Smooth muscle cell (in vitro differentiated cells): ENCODE data around the gene TESK1. TPM values are rescaled to one million over a fixed set of nuclear protein-coding genes. Genes with fewer than 3 reads are reported as not detected.

Experiments used
- DNase-seq: peaks from one replicate; lab custom pipeline; 2025; ENCODE audit not compliant: unreplicated experiment; lab: John Stamatoyannopoulos, UW
- H2AFZ ChIP-seq: fragments of 200-600 bp; sonication (generic); 2 replicates; pipeline ENCODE4 v1.6.0; 2016; ENCODE audit warnings: antibody characterized with exemption, low read depth, mild to moderate bottlenecking
- H3F3A ChIP-seq: fragments of 200-600 bp; sonication (generic); 2 replicates; pipeline ENCODE4 v1.6.0; 2017; ENCODE audit warnings: antibody characterized with exemption, low read depth
- H3K27ac ChIP-seq: fragments of 200-600 bp; sonication (generic); 2 replicates; pipeline ENCODE4 v1.5.1; 2016; ENCODE audit warnings: low read depth, mild to moderate bottlenecking
- H3K27me3 ChIP-seq: fragments of 200-600 bp; sonication (generic); 2 replicates; pipeline ENCODE4 v1.6.1; 2016; ENCODE audit warnings: low read depth, mild to moderate bottlenecking
- H3K36me3 ChIP-seq: fragments of 200-600 bp; sonication (generic); 2 replicates; pipeline ENCODE4 v1.5.1; 2016; ENCODE audit warnings: low read depth
- H3K4me1 ChIP-seq: fragments of 200-600 bp; sonication (generic); 2 replicates; pipeline ENCODE4 v1.5.1; 2016; ENCODE audit warnings: low read depth
- H3K4me2 ChIP-seq: fragments of 200-600 bp; sonication (generic); 2 replicates; pipeline ENCODE4 v1.6.0; 2016; ENCODE audit warnings: mild to moderate bottlenecking
- H3K4me3 ChIP-seq: fragments of 200-600 bp; sonication (generic); 2 replicates; pipeline ENCODE4 v1.5.1; 2016; ENCODE audit warnings: mild to moderate bottlenecking
- H3K79me2 ChIP-seq: fragments of 200-600 bp; sonication (generic); 2 replicates; pipeline ENCODE4 v1.6.0; 2016; ENCODE audit warnings: low read depth, mild to moderate bottlenecking
- H3K9ac ChIP-seq: fragments of 200-600 bp; sonication (generic); 2 replicates; pipeline ENCODE4 v1.6.0; 2016; ENCODE audit warnings: low read depth
- H3K9me3 ChIP-seq: fragments of 200-600 bp; sonication (generic); replicated peaks from 2 replicates; pipeline ENCODE4 v1.5.1; 2016; ENCODE audit warnings: low read depth
- H4K20me1 ChIP-seq: fragments of 200-600 bp; sonication (generic); 2 replicates; pipeline ENCODE4 v1.6.0; 2016; ENCODE audit warnings: low read depth
- WGBS: methylation state at CpG from one replicate; pipeline ENCODE4 v1.1.7; 2016; ENCODE audit warnings: low lambda C conversion rate; 5-methylcytosine and 5-hydroxymethylcytosine counted together
- microRNA-seq: library from miRNA; unstranded; fragments of <30 nt; microRNA quantifications from one replicate; pipeline ENCODE4, GENCODE V29; 2016; ENCODE audit warnings: borderline number of aligned reads
- polyA plus RNA-seq: library from polyadenylated mRNA; unstranded; fragments of >200 nt; fragmentation: Nextera tagmentation; extraction: Ambion mirVana; gene quantifications from 2 replicates; pipeline ENCODE4 v1.2.1, GENCODE V29; 2016
- small RNA-seq: library from RNA; depleted of rRNA; stranded (forward); fragments of <200 nt; gene quantifications from one replicate; pipeline ENCODE3, GENCODE V24; 2014
- total RNA-seq: library from RNA; depleted of rRNA; stranded (reverse); fragments of >200 nt; gene quantifications from 2 replicates; pipeline ENCODE4 v1.2.3, GENCODE V29; 2014
- TF ChIP-seq, protein P1 (sequence below): fragments of 200-600 bp; sonication (generic); IDR thresholded peaks from 2 replicates; pipeline ENCODE4 v1.5.1; 2017; ENCODE audit warnings: borderline replicate concordance, mild to moderate bottlenecking, antibody characterized with exemption; ENCODE audit not compliant: insufficient read depth, poor library complexity, severe bottlenecking

TESK1 gene
- total and polyA plus RNA-seq, 2 experiments from 2014 or later: 14.2 to 19.4 TPM

DNA sequence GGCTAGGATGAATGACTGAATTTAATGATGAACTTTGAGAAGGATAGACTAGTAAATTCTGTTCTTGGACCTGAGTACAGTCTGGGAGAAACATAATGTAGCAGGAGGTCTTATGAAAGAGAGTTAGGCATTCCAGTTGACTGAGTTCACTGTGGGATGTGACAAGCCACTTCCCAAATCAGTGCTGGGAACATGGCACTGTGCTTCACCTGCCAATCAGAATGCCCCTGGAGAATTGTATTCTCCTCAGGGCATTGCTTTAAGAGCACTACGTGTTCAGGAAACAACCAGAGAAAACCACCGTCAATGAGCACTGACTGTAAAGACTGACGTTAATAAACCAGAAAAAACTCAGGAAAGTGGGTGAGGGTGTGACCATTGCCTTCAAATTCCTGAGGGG, 54.3 kb downstream of the TESK1 start:
- H3K9ac ChIP-seq: peak overlapping the region; percentile 99
- H3K27ac ChIP-seq: peak overlapping the region; percentile 98
- H3K9me3 ChIP-seq: no peaks in the 10 kb centered on the region
- H3K36me3 ChIP-seq: no peaks in the 10 kb centered on the region
- H3K4me1 ChIP-seq: peaks cover 12% of the 10 kb centered on the region
- TF ChIP-seq, protein P1, sequence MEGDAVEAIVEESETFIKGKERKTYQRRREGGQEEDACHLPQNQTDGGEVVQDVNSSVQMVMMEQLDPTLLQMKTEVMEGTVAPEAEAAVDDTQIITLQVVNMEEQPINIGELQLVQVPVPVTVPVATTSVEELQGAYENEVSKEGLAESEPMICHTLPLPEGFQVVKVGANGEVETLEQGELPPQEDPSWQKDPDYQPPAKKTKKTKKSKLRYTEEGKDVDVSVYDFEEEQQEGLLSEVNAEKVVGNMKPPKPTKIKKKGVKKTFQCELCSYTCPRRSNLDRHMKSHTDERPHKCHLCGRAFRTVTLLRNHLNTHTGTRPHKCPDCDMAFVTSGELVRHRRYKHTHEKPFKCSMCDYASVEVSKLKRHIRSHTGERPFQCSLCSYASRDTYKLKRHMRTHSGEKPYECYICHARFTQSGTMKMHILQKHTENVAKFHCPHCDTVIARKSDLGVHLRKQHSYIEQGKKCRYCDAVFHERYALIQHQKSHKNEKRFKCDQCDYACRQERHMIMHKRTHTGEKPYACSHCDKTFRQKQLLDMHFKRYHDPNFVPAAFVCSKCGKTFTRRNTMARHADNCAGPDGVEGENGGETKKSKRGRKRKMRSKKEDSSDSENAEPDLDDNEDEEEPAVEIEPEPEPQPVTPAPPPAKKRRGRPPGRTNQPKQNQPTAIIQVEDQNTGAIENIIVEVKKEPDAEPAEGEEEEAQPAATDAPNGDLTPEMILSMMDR: no peak
- H4K20me1 ChIP-seq: no peaks in the 10 kb centered on the region
- WGBS: 65% methylated on average over 3 of the region's 3 CpGs
- no peaks in the 10 kb centered on the region for H3F3A ChIP-seq
- H3K79me2 ChIP-seq: peaks cover 5% of the 10 kb centered on the region
- no peak for DNase-seq
- H3K4me2 ChIP-seq: peak overlapping the region; percentile 91
- peak overlapping the region; percentile 82 for H3K4me3 ChIP-seq
- no peak overlapping the region for H2AFZ ChIP-seq
- no peaks in the 10 kb centered on the region for H3K27me3 ChIP-seq

Small RNAs within 50 kb of the gene (microRNA-seq; reads per million reads assigned to microRNA genes)
- gene MIR4667: 4.1 reads per million

Small RNAs within 50 kb of the gene (small RNA-seq; reads per million reads assigned to genes)
- not detected for gene MIR4667
- not detected for gene RMRP
- gene RPS29P17: not detected

Other genes with a start within 250 kb of the TESK1 start
- gene RUSC2, start 115.2 kb upstream of the TESK1 start, total RNA-seq: 16.5 and 18.1 TPM in 2 replicates
- gene RUSC2, start 115.2 kb upstream of the TESK1 start, polyA plus RNA-seq: 21.8 and 29.5 TPM in 2 replicates
- 0.45 and 3.0 TPM in 2 replicates for gene CD72, start 13.2 kb downstream of the TESK1 start, total RNA-seq
- gene CD72, start 13.2 kb downstream of the TESK1 start, polyA plus RNA-seq: 2.9 and 3.9 TPM in 2 replicates
- not detected in 2 replicates for gene SIT1, start 45.7 kb downstream of the TESK1 start, total RNA-seq
- gene SIT1, start 45.7 kb downstream of the TESK1 start, polyA plus RNA-seq: not detected in 2 replicates
- gene RMRP, start 52.8 kb downstream of the TESK1 start, total RNA-seq: 10,156 and 21,067 TPM in 2 replicates
- gene RMRP, start 52.8 kb downstream of the TESK1 start, polyA plus RNA-seq: not detected in 2 replicates
- gene CCDC107, start 53.0 kb downstream of the TESK1 start, total RNA-seq: 9.8 and 19.6 TPM in 2 replicates
- 35.5 and 37.1 TPM in 2 replicates for gene CCDC107, start 53.0 kb downstream of the TESK1 start, polyA plus RNA-seq
- gene ARHGEF39, start 59.9 kb downstream of the TESK1 start, total RNA-seq: 0.49 and 2.1 TPM in 2 replicates
- gene ARHGEF39, start 59.9 kb downstream of the TESK1 start, polyA plus RNA-seq: 1.9 and 2.9 TPM in 2 replicates
- gene CA9, start 68.7 kb downstream of the TESK1 start, total RNA-seq: 1.7 and 4.6 TPM in 2 replicates
- gene CA9, start 68.7 kb downstream of the TESK1 start, polyA plus RNA-seq: 5.9 TPM in 1 of 2 replicates, not detected in the other
- gene TPM2, start 84.7 kb downstream of the TESK1 start, total RNA-seq: 854 and 925 TPM in 2 replicates
- gene TPM2, start 84.7 kb downstream of the TESK1 start, polyA plus RNA-seq: 2,012 and 2,131 TPM in 2 replicates
- gene TLN1, start 126.9 kb downstream of the TESK1 start, total RNA-seq: 130 and 150 TPM in 2 replicates
- 112 and 145 TPM in 2 replicates for gene TLN1, start 126.9 kb downstream of the TESK1 start, polyA plus RNA-seq
- gene CREB3, start 127.4 kb downstream of the TESK1 start, total RNA-seq: 66.9 and 73.5 TPM in 2 replicates
- 81.0 and 99.2 TPM in 2 replicates for gene CREB3, start 127.4 kb downstream of the TESK1 start, polyA plus RNA-seq
- gene GBA2, start 144.0 kb downstream of the TESK1 start, total RNA-seq: 33.8 and 37.8 TPM in 2 replicates
- 35.3 and 52.7 TPM in 2 replicates for gene GBA2, start 144.0 kb downstream of the TESK1 start, polyA plus RNA-seq
- 15.3 and 18.3 TPM in 2 replicates for gene RGP1, start 144.0 kb downstream of the TESK1 start, total RNA-seq
- 12.8 and 14.6 TPM in 2 replicates for gene RGP1, start 144.0 kb downstream of the TESK1 start, polyA plus RNA-seq
- not detected in 2 replicates for gene MSMP, start 149.0 kb downstream of the TESK1 start, total RNA-seq
- not detected in 2 replicates for gene MSMP, start 149.0 kb downstream of the TESK1 start, polyA plus RNA-seq
- gene NPR2, start 186.3 kb downstream of the TESK1 start, total RNA-seq: 19.4 and 24.8 TPM in 2 replicates
- 16.4 and 20.1 TPM in 2 replicates for gene NPR2, start 186.3 kb downstream of the TESK1 start, polyA plus RNA-seq
- 0.85 TPM in 1 of 2 replicates, not detected in the other for gene SPAG8, start 207.0 kb downstream of the TESK1 start, total RNA-seq
- 0.44 and 1.2 TPM in 2 replicates for gene SPAG8, start 207.0 kb downstream of the TESK1 start, polyA plus RNA-seq
- 7.7 and 20.4 TPM in 2 replicates for gene HINT2, start 209.8 kb downstream of the TESK1 start, total RNA-seq
- gene HINT2, start 209.8 kb downstream of the TESK1 start, polyA plus RNA-seq: 66.7 and 67.8 TPM in 2 replicates
- gene FAM221B, start 223.5 kb downstream of the TESK1 start, total RNA-seq: not detected in 2 replicates
- gene FAM221B, start 223.5 kb downstream of the TESK1 start, polyA plus RNA-seq: not detected in 2 replicates
- gene TMEM8B, start 224.0 kb downstream of the TESK1 start, total RNA-seq: 4.5 and 4.9 TPM in 2 replicates
- 12.4 and 18.7 TPM in 2 replicates for gene TMEM8B, start 224.0 kb downstream of the TESK1 start, polyA plus RNA-seq